ENCODE data around the gene TMEM208.

TMEM208 gene

GRCh38 chr16:67216612-67217490 lies 10.1 kb upstream of the TMEM208 start:
- TF ChIP-seq, protein P1, sequence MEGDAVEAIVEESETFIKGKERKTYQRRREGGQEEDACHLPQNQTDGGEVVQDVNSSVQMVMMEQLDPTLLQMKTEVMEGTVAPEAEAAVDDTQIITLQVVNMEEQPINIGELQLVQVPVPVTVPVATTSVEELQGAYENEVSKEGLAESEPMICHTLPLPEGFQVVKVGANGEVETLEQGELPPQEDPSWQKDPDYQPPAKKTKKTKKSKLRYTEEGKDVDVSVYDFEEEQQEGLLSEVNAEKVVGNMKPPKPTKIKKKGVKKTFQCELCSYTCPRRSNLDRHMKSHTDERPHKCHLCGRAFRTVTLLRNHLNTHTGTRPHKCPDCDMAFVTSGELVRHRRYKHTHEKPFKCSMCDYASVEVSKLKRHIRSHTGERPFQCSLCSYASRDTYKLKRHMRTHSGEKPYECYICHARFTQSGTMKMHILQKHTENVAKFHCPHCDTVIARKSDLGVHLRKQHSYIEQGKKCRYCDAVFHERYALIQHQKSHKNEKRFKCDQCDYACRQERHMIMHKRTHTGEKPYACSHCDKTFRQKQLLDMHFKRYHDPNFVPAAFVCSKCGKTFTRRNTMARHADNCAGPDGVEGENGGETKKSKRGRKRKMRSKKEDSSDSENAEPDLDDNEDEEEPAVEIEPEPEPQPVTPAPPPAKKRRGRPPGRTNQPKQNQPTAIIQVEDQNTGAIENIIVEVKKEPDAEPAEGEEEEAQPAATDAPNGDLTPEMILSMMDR (IDR thresholded peaks at IDR 0.05; ENCODE audit: borderline replicate concordance, insufficient read depth, low read depth, low read length), result no peak
- H3K4me3 ChIP-seq (ENCODE audit: low read depth, low read length), result no peak overlapping the region

DNA sequence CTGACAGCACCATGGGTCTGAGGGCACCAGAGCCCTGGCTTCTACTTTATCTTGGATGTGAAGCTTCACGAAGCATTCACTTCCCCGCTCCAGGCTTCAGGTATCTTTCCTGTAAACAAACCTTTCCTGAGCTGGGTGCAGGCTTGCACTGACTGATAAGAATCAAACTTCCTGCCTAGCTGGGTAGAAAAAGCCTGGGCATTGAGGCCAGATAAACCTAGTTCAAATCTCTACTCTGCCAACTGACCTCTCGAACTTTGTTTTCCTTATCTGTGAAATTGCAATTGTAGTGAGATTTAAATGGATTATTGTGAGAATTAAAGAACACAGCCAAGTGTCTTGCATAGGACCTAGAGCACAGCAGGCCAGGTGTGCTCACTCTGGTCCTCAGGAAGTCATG lies 2.9 kb upstream of the TMEM208 start:
- H3K4me3 ChIP-seq (ENCODE audit: low read depth, low read length), result no peak overlapping the region
- TF ChIP-seq, protein P1 (IDR thresholded peaks at IDR 0.05; ENCODE audit: borderline replicate concordance, insufficient read depth, low read depth, low read length), result no peak

GRCh38 chr16:67226295-67226803 lies 581 bp upstream of the TMEM208 start:
- H3K4me3 ChIP-seq (ENCODE audit: low read depth, low read length), result peak overlapping the region; percentile 86
- TF ChIP-seq, protein P1 (IDR thresholded peaks at IDR 0.05; ENCODE audit: borderline replicate concordance, insufficient read depth, low read depth, low read length), result no peak

DNA sequence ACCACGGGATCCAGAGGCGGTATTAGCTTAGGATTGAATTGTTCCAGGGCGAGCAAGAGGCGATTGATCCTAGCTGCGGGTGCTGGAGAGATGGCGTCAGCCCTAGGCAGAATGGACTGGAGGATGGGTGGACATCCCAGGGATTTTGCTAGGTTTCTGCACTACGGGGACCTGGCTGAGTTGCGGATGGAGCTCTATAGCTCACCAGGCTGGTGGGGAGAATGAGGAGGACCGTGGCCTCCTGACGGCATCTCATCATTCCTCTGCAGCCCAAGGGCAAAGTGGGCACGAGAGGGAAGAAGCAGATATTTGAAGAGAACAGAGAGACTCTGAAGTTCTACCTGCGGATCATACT lies 614 bp downstream of the TMEM208 start:
- TF ChIP-seq, protein P1 (IDR thresholded peaks at IDR 0.05; ENCODE audit: borderline replicate concordance, insufficient read depth, low read depth, low read length), result no peak
- peak overlapping the region; percentile 86 for H3K4me3 ChIP-seq (ENCODE audit: low read depth, low read length)

DNA sequence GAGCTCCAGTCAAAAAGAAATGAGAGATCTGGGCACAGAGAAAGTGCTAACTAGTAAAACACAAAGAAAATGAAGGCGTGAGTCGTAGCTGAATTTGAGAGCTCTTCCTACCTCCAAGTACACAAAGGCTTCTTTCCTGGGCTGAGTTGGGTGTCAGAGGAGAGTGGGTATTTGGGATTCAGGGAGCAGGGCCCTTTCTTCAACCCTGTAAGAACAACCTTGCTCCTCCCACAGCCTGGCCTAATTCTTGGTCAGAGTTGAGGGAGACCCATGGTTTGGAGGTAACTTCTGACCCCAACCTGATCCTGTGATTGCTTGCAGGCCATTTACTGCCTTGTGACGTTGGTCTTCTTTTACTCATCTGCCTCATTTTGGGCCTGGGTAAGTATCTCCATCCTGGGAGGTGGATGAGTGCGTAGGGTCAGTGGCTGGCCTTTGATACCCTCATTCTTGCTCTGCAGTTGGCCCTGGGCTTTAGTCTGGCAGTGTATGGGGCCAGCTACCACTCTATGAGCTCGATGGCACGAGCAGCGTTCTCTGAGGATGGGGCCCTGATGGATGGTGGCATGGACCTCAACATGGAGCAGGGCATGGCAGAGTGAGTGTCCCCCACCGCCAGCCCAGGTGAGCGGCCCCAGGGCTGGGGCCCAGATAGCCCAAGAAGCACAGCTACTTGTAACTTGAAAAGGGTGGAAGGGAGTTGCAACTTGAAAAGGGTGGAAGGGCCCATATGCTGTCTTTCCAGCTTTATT lies 1.3 kb downstream of the TMEM208 start:
- TF ChIP-seq, protein P1 (IDR thresholded peaks at IDR 0.05; ENCODE audit: borderline replicate concordance, insufficient read depth, low read depth, low read length), result no peak
- H3K4me3 ChIP-seq (ENCODE audit: low read depth, low read length), result peak overlapping the region; percentile 86

DNA sequence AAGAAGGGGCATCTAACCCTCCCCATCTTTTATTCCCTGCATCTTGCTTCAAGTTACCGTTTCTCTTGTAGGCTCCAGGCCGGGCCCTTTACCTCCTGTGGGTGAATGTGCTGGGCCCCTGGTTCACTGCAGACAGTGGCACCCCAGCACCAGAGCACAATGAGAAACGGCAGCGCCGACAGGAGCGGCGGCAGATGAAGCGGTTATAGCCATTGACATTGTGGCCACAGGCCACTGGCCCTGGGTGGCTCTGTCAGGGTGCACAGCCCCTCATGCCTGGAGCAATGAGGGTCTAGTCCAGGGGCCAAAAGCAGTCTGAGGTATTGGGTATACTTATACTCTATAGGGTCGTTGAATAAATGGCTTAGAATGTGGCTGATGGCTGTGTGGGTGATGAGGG lies 2.0 kb downstream of the TMEM208 start:
- TF ChIP-seq, protein P1 (IDR thresholded peaks at IDR 0.05; ENCODE audit: borderline replicate concordance, insufficient read depth, low read depth, low read length), result no peak
- no peak overlapping the region for H3K4me3 ChIP-seq (ENCODE audit: low read depth, low read length)
